ENCODE results near the gene SRPK2. TPM values are rescaled to one million over a fixed set of nuclear protein-coding genes. Genes with fewer than 3 reads are reported as not detected.
A peak's percentile ranks its signal among the peaks of the same experiment; 100 is the strongest.

SRPK2 gene
- total RNA-seq, 1 experiment from 2014 or later = 58.2 TPM

DNA sequence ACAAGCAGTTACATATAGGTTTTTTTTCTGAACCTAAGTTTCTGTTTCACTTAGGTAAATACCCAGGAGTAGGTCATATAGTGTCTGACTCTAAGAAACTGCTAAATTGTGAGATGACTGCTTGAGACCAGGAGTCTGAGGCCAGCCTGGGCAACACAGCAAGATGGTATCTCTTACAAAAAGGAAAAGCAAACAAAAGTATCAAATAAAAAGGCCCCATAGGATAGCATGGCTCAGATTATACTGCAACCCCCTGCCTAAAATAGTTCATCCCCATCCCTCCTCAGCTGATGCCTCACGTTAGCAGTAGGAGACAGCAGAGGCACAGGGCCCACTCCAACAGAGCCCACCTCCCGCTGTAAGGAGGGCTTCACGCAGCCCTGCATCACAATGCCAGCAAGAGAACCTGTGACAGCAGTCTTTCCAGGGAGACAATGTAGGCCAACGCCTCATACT is 90.3 kb downstream of the SRPK2 start:
- in situ Hi-C loops (cut with HindIII; ENCODE audit: low pct_unique_long_range_greater_than_20kb, low sequenced_read_pairs) (no loop called here), intact Hi-C loops (cut with micrococcal nuclease; ENCODE audit: unreplicated experiment) (no loop called here)
- Histone ChIP-seq H3K36me3 (ENCODE audit: control insufficient read depth, insufficient read depth, low read length) (no peaks in the 10 kb centered on the region), H3K27ac (ENCODE audit: low read length) (peak overlapping the region; percentile 5; the same call in 1 of the 2 replicates), H3K4me3 (ENCODE audit: low read depth in 2 of 2, low read length in 2 of 2) (no peak overlapping the region), H3K27me3 (ENCODE audit: control insufficient read depth, insufficient read depth, low read length) (no peaks in the 10 kb centered on the region), H3K9me3 (ENCODE audit: control insufficient read depth, insufficient read depth, low read depth, low read length) (no peaks in the 10 kb centered on the region), H3K4me1 (ENCODE audit: control insufficient read depth, insufficient read depth, low read length) (peaks cover 19% of the 10 kb centered on the region)
- ATAC-seq (peak; percentile 66), DNase-seq (ENCODE audit: low read depth, low spot score) (no peak)
- CTCF ChIA-PET = no interaction called here
- TF ChIP-seq CTCF (IDR thresholded peaks at IDR 0.05) (no peak), SIN3A (IDR thresholded peaks at IDR 0.05; ENCODE audit: borderline replicate concordance, insufficient read depth, low read depth, low read length) (no peak), POLR2AphosphoS5 (IDR thresholded peaks at IDR 0.05; ENCODE audit: low read depth, low read length) (no peak), TCF7L2 (IDR thresholded peaks at IDR 0.05; ENCODE audit: low read depth, low read length) (no peak)
- TF ChIP-seq, protein P1, sequence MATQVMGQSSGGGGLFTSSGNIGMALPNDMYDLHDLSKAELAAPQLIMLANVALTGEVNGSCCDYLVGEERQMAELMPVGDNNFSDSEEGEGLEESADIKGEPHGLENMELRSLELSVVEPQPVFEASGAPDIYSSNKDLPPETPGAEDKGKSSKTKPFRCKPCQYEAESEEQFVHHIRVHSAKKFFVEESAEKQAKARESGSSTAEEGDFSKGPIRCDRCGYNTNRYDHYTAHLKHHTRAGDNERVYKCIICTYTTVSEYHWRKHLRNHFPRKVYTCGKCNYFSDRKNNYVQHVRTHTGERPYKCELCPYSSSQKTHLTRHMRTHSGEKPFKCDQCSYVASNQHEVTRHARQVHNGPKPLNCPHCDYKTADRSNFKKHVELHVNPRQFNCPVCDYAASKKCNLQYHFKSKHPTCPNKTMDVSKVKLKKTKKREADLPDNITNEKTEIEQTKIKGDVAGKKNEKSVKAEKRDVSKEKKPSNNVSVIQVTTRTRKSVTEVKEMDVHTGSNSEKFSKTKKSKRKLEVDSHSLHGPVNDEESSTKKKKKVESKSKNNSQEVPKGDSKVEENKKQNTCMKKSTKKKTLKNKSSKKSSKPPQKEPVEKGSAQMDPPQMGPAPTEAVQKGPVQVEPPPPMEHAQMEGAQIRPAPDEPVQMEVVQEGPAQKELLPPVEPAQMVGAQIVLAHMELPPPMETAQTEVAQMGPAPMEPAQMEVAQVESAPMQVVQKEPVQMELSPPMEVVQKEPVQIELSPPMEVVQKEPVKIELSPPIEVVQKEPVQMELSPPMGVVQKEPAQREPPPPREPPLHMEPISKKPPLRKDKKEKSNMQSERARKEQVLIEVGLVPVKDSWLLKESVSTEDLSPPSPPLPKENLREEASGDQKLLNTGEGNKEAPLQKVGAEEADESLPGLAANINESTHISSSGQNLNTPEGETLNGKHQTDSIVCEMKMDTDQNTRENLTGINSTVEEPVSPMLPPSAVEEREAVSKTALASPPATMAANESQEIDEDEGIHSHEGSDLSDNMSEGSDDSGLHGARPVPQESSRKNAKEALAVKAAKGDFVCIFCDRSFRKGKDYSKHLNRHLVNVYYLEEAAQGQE (IDR thresholded peaks at IDR 0.05; ENCODE audit: insufficient read depth in 1 of 2, low read depth in 2 of 2, low read length in 1 of 2) = no peak
- TSS peak; percentile 30 for BruUV-seq (replicated peaks)
- POLR2A ChIA-PET = no interaction called here

DNA sequence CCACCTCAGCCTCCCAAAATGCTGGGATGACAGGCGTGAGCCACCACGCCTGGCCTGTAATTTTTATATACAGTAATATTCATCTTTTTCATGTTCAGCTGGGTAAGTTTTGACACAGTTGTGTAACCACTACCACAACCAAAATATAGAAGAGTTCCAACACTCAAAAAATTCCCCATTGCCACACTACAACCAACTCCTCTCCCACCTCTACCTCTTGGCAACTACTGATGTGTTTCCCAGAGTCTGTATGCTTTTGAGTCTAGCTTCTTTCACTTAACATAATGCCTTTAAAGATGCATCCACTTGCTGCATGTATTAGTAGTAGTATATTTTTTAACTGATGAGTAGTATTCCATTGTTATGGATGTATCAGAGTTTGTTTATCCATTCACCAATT is 90.7 kb downstream of the SRPK2 start:
- ChIA-PET POLR2A (no interaction called here), CTCF (no interaction called here)
- DNase-seq (ENCODE audit: low read depth, low spot score) (no peak), ATAC-seq (0 out of 2 replicates have a peak, but pooled peaks have one; percentile 12)
- no peaks in the 10 kb centered on the region for H3K27me3 ChIP-seq (ENCODE audit: control insufficient read depth, insufficient read depth, low read length)
- intact Hi-C loops (cut with micrococcal nuclease; ENCODE audit: unreplicated experiment) = no loop called here
- peaks cover 19% of the 10 kb centered on the region for H3K4me1 ChIP-seq (ENCODE audit: control insufficient read depth, insufficient read depth, low read length)
- no peak overlapping the region for H3K4me3 ChIP-seq (ENCODE audit: low read depth in 2 of 2, low read length in 2 of 2)
- in situ Hi-C loops (cut with HindIII; ENCODE audit: low pct_unique_long_range_greater_than_20kb, low sequenced_read_pairs) = no loop called here
- TF ChIP-seq, protein P1 (IDR thresholded peaks at IDR 0.05; ENCODE audit: insufficient read depth in 1 of 2, low read depth in 2 of 2, low read length in 1 of 2) = no peak
- TF ChIP-seq CTCF (IDR thresholded peaks at IDR 0.05) (no peak), POLR2AphosphoS5 (IDR thresholded peaks at IDR 0.05; ENCODE audit: low read depth, low read length) (no peak), TCF7L2 (IDR thresholded peaks at IDR 0.05; ENCODE audit: low read depth, low read length) (no peak), SIN3A (IDR thresholded peaks at IDR 0.05; ENCODE audit: borderline replicate concordance, insufficient read depth, low read depth, low read length) (no peak)
- H3K27ac ChIP-seq (ENCODE audit: low read length) = no peak overlapping the region; the same call in 1 of the 2 replicates
- no peaks in the 10 kb centered on the region for H3K9me3 ChIP-seq (ENCODE audit: control insufficient read depth, insufficient read depth, low read depth, low read length)
- H3K36me3 ChIP-seq (ENCODE audit: control insufficient read depth, insufficient read depth, low read length) = no peaks in the 10 kb centered on the region
- BruUV-seq (replicated peaks) = no TSS peak
